Esophagus (tissue), 2 donors: Measurements from ENCODE around the gene SEMA4D. TPM values are rescaled to one million over a fixed set of nuclear protein-coding genes. Genes with fewer than 3 reads are reported as not detected.
A peak's percentile ranks its signal among the peaks of the same experiment; 100 is the strongest.
"Not testable (repeated sequence)": the region's sequence is repeated elsewhere in the genome, so short reads cannot be mapped to it uniquely, and the experiment has no call there.

ENCODE experiments used
- H3K27ac ChIP-seq, 2 donors: one replicate each; pipeline ENCODE4 v1.5.1; 2013; ENCODE audit warnings: low read depth in 2 of 2, mild to moderate bottlenecking in 2 of 2, inconsistent platforms in 1 of 2, low read length in 1 of 2, moderate library complexity in 1 of 2
- H3K27me3 ChIP-seq, 2 donors: one replicate each; pipeline ENCODE4 v1.6.1; 2013; ENCODE audit warnings: low read length in 2 of 2, control low read depth in 1 of 2, mild to moderate bottlenecking in 1 of 2; ENCODE audit not compliant: insufficient read depth in 2 of 2, control insufficient read depth in 1 of 2
- H3K36me3 ChIP-seq, 2 donors: one replicate each; pipeline ENCODE4 v1.6.1; 2013; ENCODE audit warnings: low read length in 1 of 2; ENCODE audit not compliant: control insufficient read depth in 2 of 2, insufficient read depth in 2 of 2
- H3K4me1 ChIP-seq, 2 donors: one replicate each; pipeline ENCODE4 v1.6.1; 2013; ENCODE audit warnings: low read length in 1 of 2; ENCODE audit not compliant: control insufficient read depth in 2 of 2, insufficient read depth in 2 of 2
- H3K4me3 ChIP-seq, 2 donors: one replicate each; pipeline ENCODE4 v1.5.1; 2013; ENCODE audit warnings: low read length in 2 of 2, mild to moderate bottlenecking in 2 of 2, low read depth in 1 of 2, moderate library complexity in 1 of 2
- H3K9me3 ChIP-seq, 2 donors: one replicate each; pipeline ENCODE4 v1.6.1; 2013; ENCODE audit warnings: mild to moderate bottlenecking in 2 of 2, low read depth in 1 of 2, low read length in 1 of 2, moderate library complexity in 1 of 2; ENCODE audit not compliant: control insufficient read depth in 2 of 2, insufficient read depth in 1 of 2
- WGBS, 2 donors: extraction: QIAGEN DNeasy Blood & Tissue Kit; methylation state at CpG; one replicate each; pipeline ENCODE4 v1.1.7; 2013; 5-methylcytosine and 5-hydroxymethylcytosine counted together
- polyA plus RNA-seq, 2 donors: library from polyadenylated mRNA; stranded (reverse); fragments of 200-250 nt; gene quantifications; one replicate each; pipeline ENCODE4 v1.2.3, GENCODE V29; 2013
- donor health status: healthy with polysubstance abuse.
- donor health status: Bipolar disorder and iron deficiency.

The SEMA4D gene
- polyA plus RNA-seq, 2 donors = 17.1 to 33.4 TPM

DNA sequence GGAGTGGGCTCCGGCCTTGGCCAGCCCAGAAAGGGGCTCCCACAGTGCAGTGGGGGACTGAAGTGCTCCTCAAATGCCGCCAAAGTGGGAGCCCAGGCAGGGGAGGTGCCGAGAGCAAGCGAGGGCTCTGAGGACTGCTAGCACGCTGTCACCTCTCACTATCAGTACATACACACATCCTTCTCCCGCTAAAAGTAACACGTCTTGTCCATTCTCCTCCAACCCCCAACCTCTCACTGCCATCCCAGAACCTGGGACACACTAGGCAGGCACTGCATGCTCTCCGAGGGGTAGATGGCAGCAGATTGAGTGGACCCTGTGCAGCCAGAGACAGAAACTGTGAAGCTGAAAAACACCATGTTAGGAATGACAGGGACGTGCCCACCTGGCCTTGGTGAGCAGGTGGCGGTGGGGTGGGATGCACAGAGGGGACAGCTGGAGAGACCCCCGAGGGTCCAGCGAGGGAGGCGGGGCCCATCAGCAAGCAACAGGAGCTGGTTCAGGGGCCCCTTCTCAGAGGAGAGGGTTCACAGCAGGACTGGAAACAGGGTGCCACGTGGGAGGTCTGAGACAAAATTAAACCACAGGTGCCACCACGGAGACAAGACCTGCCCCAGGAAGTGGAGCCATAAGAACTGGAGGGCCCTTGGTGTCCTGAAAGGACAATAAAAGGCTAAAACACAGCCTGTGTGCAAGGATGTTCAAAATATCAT is 16.9 kb downstream of the SEMA4D start:
- WGBS, 2 donors = 83 to 87% methylated on average over 15 of the region's 15 CpGs
- Histone ChIP-seq H3K4me1 (peaks cover 2 to 14% of the 10 kb centered on the region in 2 donors), H3K27me3 (no peaks in the 10 kb centered on the region), H3K9me3 (peaks cover 0 to 3% of the 10 kb centered on the region in 2 donors), H3K36me3 (peaks cover 0 to 5% of the 10 kb centered on the region in 2 donors), H3K27ac (peak overlapping the region in 1 of 2 donors; percentile 16), H3K4me3 (no peak overlapping the region)

DNA sequence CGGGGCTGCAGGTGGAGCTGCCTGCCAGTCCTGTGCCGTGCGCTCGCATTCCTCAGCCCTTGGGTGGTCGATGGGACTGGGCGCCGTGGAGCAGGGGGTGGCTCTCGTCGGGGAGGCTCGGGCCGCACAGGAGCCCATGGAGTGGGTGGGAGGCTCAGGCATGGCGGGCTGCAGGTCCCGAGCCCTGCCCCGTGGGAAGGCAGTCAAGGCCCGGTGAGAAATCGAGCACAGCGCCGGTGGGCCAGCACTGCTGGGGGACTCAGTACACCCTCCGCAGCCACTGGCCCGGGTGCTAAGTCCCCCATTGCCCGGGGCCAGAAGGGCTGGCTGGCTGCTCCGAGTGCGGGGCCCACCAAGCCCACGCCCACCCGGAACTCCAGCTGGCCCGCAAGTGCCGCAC is 17.5 kb downstream of the SEMA4D start:
- H3K4me1 ChIP-seq = peaks cover 2 to 16% of the 10 kb centered on the region in 2 donors
- H3K27ac ChIP-seq, H3K36me3 ChIP-seq, H3K4me3 ChIP-seq, H3K27me3 ChIP-seq, H3K9me3 ChIP-seq: not testable (repeated sequence)
- 97 to 98% methylated on average over 21 to 27 of the region's 27 CpGs for WGBS, 2 donors

DNA sequence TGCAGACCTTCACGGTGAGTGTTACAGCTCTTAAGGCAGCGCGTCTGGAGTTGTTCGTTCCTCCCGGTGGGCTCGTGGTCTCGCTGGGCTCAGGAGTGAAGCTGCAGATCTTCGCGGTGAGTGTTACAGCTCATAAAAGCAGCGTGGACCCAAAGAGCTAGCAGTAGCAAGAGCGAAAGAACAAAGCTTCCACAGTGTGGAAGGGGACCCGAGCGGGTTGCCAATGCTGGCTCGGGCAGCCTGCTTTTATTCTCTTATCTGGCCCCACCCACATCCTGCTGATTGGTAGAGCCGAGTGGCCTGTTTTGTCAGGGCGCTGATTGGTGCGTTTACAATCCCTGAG is 18.3 kb downstream of the SEMA4D start:
- H3K27ac ChIP-seq, H3K4me3 ChIP-seq, H3K9me3 ChIP-seq, H3K27me3 ChIP-seq, H3K36me3 ChIP-seq: not testable (repeated sequence)
- peaks cover 2 to 18% of the 10 kb centered on the region in 2 donors for H3K4me1 ChIP-seq
- WGBS, 2 donors = 87 to 90% methylated on average over 7 to 17 of the region's 17 CpGs

DNA sequence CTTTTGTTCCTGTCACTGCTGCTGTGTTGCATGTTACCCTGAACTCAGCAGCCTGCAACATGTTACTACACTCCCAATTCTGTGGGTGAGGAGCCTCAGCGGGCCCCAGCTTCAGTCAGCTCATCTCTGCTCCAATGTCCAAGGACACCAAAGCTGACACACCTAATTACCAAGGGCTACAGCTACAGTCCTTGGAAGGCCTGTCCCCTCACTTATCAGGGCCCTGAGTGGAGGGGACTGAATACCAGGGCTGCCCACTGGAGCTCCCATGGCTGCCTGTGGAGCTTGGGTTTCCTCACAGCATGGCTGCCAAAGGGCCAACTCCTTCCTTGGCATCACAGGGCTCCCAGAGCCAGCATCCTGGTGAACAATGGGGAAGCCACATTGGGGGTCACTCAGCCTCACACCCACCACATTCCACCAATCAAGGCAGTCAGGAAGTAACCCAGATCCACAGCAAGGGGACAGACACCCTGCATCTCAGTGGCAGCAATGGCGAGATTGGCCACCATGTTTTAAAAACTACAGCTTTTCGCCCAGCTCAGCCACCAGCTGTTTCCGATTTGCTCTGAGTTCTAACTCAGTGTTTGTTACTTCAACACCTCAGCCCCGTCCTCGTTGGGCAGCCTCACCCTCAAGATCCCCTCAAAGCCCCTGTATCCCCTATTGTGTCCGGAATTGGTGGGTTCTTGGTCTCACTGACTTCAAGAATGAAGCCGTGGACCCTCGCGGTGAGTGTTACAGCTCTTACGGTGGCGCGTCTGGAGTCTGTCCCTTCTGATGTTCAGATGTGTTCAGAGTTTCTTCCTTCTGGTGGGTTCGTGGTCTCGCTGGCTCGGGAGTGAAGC is 18.9 kb downstream of the SEMA4D start:
- no peak overlapping the region for H3K27ac ChIP-seq
- peaks cover 0 to 7% of the 10 kb centered on the region in 2 donors for H3K36me3 ChIP-seq
- WGBS, 2 donors = 89 to 90% methylated on average over 14 to 16 of the region's 16 CpGs
- H3K4me3 ChIP-seq = no peak overlapping the region
- H3K9me3 ChIP-seq = peaks cover 0 to 3% of the 10 kb centered on the region in 2 donors
- peaks cover 2 to 12% of the 10 kb centered on the region in 2 donors for H3K4me1 ChIP-seq
- H3K27me3 ChIP-seq = no peaks in the 10 kb centered on the region

DNA sequence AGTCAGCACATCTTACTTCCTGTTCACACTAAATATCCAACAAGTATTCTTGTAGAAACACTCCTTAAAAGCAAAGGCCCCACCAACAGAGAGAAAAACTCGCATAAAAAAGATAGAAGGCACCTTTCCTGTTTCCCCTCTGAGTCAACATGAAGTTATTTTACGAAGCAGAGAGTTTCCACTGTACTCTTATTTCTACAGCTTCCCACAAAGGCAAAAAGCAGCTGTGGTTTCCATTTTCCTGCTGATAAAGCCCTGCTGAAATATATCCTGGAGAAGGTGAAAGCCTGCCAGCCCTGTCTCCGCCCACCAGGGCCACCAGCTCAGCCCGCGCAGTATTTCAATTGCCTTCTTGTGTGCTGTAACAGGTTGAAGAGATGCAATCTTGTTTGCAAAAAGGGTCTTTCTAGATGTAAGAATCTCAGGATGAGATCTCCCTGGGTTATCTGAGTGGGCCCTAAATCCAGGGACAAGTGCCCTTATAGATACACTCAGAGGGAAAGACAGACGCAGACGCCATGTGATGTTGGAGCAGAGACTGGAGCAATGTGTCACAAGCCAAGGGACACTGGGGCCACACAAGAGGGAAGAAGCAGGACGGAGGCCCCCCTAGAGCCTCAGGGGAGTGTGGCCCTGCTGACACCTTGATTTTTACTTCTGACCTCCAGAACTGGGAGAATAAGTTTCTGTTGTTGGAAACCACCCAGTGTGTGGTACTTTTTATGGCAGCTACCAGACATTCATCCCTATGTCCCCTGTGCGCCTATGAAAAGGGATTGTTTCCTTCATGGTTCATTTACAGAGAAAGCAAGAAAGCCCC is 19.9 kb downstream of the SEMA4D start:
- peaks cover 0 to 3% of the 10 kb centered on the region in 2 donors for H3K9me3 ChIP-seq
- no peaks in the 10 kb centered on the region for H3K27me3 ChIP-seq
- 59 to 68% methylated on average over 9 of the region's 9 CpGs for WGBS, 2 donors
- H3K4me1 ChIP-seq = peaks cover 0 to 12% of the 10 kb centered on the region in 2 donors
- peak overlapping the region in 1 of 2 donors; percentile 47 for H3K27ac ChIP-seq
- peaks cover 0 to 7% of the 10 kb centered on the region in 2 donors for H3K36me3 ChIP-seq
- no peak overlapping the region for H3K4me3 ChIP-seq

DNA sequence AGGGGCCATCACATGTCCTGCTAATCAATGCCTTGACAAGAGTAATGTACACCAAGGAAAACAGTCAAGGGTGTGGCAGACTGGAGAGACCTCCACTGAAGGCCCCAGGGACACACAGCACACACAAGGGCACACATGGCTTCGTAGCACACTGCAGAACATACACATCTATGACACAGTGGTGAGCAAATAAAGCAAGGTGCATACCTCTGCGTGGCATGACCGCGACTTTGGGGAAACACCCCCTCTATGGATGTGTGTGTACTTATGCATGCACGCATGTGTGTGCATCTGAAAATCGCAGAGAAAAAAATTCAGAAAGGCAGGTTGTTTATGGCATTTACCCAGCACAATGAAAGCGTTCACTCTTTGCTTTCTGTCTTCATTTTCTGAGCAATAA is 20.5 kb downstream of the SEMA4D start:
- Histone ChIP-seq H3K27ac (no peak overlapping the region), H3K36me3 (peaks cover 0 to 7% of the 10 kb centered on the region in 2 donors), H3K27me3 (no peaks in the 10 kb centered on the region), H3K4me3 (no peak overlapping the region), H3K9me3 (peaks cover 0 to 3% of the 10 kb centered on the region in 2 donors), H3K4me1 (peaks cover 0 to 12% of the 10 kb centered on the region in 2 donors)
- 65 to 69% methylated on average over 7 of the region's 7 CpGs for WGBS, 2 donors

DNA sequence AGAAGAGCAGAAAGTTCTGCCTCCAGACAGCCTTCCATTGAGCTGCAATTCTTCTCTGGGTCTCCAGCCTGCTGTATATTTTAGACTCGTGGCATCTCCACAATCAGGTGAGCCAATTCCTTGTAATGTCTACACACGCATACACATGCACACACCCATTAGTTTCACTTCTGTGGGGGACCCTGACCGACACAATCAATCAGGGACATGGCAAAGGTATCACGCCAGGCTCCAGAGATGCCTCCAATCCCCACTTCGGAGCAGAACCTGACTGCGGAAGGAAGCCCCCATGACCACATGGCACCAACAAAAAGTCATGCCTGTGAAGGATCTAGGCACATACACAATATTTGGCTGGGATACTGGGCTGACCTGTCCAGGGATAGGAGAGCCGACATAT is 21.4 kb downstream of the SEMA4D start:
- peaks cover 0 to 3% of the 10 kb centered on the region in 2 donors for H3K9me3 ChIP-seq
- H3K36me3 ChIP-seq = peaks cover 0 to 7% of the 10 kb centered on the region in 2 donors
- 82 to 91% methylated on average over 7 of the region's 7 CpGs for WGBS, 2 donors
- no peaks in the 10 kb centered on the region for H3K27me3 ChIP-seq
- peaks cover 0 to 12% of the 10 kb centered on the region in 2 donors for H3K4me1 ChIP-seq
- H3K4me3 ChIP-seq = no peak overlapping the region
- H3K27ac ChIP-seq = no peak overlapping the region

DNA sequence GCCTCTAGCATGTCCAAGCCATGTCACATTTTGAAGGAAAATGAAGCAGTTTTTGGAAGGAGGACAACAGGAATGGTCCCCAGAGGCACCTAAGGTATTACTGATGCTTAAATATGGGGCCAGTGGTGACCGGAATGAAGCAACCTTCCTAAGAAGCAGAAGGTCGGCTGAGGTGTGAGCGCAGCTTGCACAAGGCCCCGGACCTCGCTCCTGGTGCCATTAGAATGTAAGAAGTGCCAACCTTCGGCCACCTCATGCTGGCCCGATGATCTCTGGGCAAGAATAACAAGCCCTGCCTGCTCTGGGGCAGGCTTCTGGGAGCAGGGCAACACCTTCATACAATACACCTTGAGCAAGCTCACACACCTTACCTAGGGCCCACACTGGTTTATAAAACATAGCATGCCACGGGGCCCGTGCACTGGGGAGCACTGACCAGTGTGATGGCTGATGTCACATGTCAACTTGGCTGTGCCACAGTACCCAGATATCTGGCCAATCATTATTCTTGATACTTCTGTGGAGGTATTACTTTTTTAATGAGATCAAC is 21.9 kb downstream of the SEMA4D start:
- Histone ChIP-seq H3K9me3 (peaks cover 0 to 3% of the 10 kb centered on the region in 2 donors), H3K27me3 (no peaks in the 10 kb centered on the region), H3K27ac (no peak overlapping the region), H3K4me1 (peaks cover 0 to 13% of the 10 kb centered on the region in 2 donors), H3K36me3 (peaks cover 0 to 5% of the 10 kb centered on the region in 2 donors), H3K4me3 (no peak overlapping the region)
- 86 to 89% methylated on average over 9 of the region's 9 CpGs for WGBS, 2 donors

DNA sequence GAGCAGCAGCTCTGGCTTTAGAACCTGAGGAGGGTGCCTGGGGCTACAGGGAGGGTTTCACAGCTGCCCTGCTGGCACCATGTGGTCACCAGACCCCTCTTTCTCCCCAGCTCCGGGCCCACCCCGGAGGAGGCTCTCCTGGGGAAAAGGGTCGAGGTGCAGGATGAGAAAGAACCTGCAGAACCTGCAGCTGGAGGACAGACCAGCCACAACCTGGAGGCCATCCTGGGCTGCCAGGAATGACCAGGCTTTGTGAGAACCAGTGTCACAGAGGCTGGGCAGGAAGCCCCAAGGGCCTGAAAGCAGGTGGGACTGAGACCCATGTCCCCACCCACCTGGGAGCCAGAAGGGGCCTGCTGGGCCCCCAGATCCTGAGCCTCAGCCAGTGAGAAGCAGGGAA is 23.0 kb downstream of the SEMA4D start:
- no peak overlapping the region for H3K27ac ChIP-seq
- peaks cover 0 to 5% of the 10 kb centered on the region in 2 donors for H3K36me3 ChIP-seq
- H3K9me3 ChIP-seq = peaks cover 0 to 3% of the 10 kb centered on the region in 2 donors
- H3K27me3 ChIP-seq = no peaks in the 10 kb centered on the region
- no peak overlapping the region for H3K4me3 ChIP-seq
- 87 to 96% methylated on average over 3 of the region's 3 CpGs for WGBS, 2 donors
- H3K4me1 ChIP-seq = peaks cover 0 to 12% of the 10 kb centered on the region in 2 donors
